Thymus (tissue), 11 donors: ENCODE data around the gene BST1. TPM values are rescaled to one million over a fixed set of nuclear protein-coding genes. Genes with fewer than 3 reads are reported as not detected.
A peak's percentile ranks its signal among the peaks of the same experiment; 100 is the strongest.

Source experiments
- DNase-seq, 9 donors: peaks; one replicate each; pipeline ENCODE4 v3.0.0-alpha.2; 2013; ENCODE audit warnings: low spot score in 9 of 9, low read depth in 6 of 9, missing footprints in 1 of 9
- H3K27ac ChIP-seq, 2 donors: one replicate each; pipeline ENCODE4 v1.5.1; 2013; ENCODE audit warnings: control low read depth in 1 of 2, low read depth in 1 of 2, low read length in 1 of 2, mild to moderate bottlenecking in 1 of 2, moderate library complexity in 1 of 2
- H3K27me3 ChIP-seq, 2 donors: one replicate each; pipeline ENCODE4 v1.5.1; 2013; ENCODE audit warnings: low read length in 1 of 2; ENCODE audit not compliant: control insufficient read depth in 2 of 2, insufficient read depth in 1 of 2
- H3K36me3 ChIP-seq, 2 donors: one replicate each; pipeline ENCODE4 v1.5.1; 2013; ENCODE audit warnings: low read length in 1 of 2, mild to moderate bottlenecking in 1 of 2, moderate library complexity in 1 of 2; ENCODE audit not compliant: control insufficient read depth in 2 of 2, insufficient read depth in 2 of 2
- H3K4me1 ChIP-seq, 2 donors: one replicate each; pipeline ENCODE4 v1.5.1; 2013; ENCODE audit warnings: low read length in 2 of 2; ENCODE audit not compliant: control insufficient read depth in 2 of 2, insufficient read depth in 2 of 2
- H3K4me3 ChIP-seq, 2 donors: one replicate each; pipeline ENCODE4 v1.5.1; 2013; ENCODE audit warnings: low read length in 2 of 2, control low read depth in 1 of 2, mild to moderate bottlenecking in 1 of 2
- H3K9me3 ChIP-seq, 2 donors: one replicate each; pipeline ENCODE4 v1.5.1; 2013; ENCODE audit warnings: low read length in 1 of 2, mild to moderate bottlenecking in 1 of 2; ENCODE audit not compliant: control insufficient read depth in 2 of 2, insufficient read depth in 1 of 2
- WGBS: extraction: QIAGEN DNeasy Blood & Tissue Kit; methylation state at CpG from one replicate; pipeline ENCODE4 v1.1.7; 2013; 5-methylcytosine and 5-hydroxymethylcytosine counted together
- polyA plus RNA-seq: library from polyadenylated mRNA; stranded (reverse); fragments of 200-250 nt; gene quantifications from one replicate; pipeline ENCODE4 v1.2.3, GENCODE V29; 2013
- total RNA-seq: library from RNA; stranded (reverse); fragments of 120-200 nt; gene quantifications from one replicate; pipeline ENCODE4 v1.2.4, GENCODE V29; 2013
- donor health status: healthy.

The BST1 gene
- total and polyA plus RNA-seq, 2 donors: 2.9 to 4.1 TPM

- Histone ChIP-seq H3K9me3 (peaks cover 1 to 10% of the 10 kb centered on the region in 2 donors), H3K4me3 (no peak overlapping the region), H3K4me1 (no peaks in the 10 kb centered on the region), H3K27ac (no peak overlapping the region), H3K27me3 (no peaks in the 10 kb centered on the region), H3K36me3 (peaks cover 0 to 3% of the 10 kb centered on the region in 2 donors)
- 100% methylated on average over 1 of the region's 1 CpG for WGBS
- no peak for DNase-seq
Measured at GRCh38 chr4:15746110-15746509, 43.2 kb downstream of the BST1 start.

- no peak for DNase-seq
- Histone ChIP-seq H3K27me3 (no peaks in the 10 kb centered on the region), H3K4me1 (peaks cover 8 to 10% of the 10 kb centered on the region in 2 donors), H3K9me3 (no peaks in the 10 kb centered on the region), H3K27ac (no peak overlapping the region), H3K4me3 (no peak overlapping the region), H3K36me3 (peaks cover 0 to 3% of the 10 kb centered on the region in 2 donors)
- WGBS: 91% methylated on average over 6 of the region's 6 CpGs
Measured at GRCh38 chr4:15749001-15749400, 46.1 kb downstream of the BST1 start.

- over 99% methylated on average over 2 of the region's 2 CpGs for WGBS
- Histone ChIP-seq H3K9me3 (no peaks in the 10 kb centered on the region), H3K27me3 (no peaks in the 10 kb centered on the region), H3K4me1 (peaks cover 18 to 23% of the 10 kb centered on the region in 2 donors), H3K27ac (no peak overlapping the region), H3K4me3 (no peak overlapping the region), H3K36me3 (peaks cover 0 to 3% of the 10 kb centered on the region in 2 donors)
- DNase-seq: no peak
Measured at GRCh38 chr4:15751153-15751552, 48.3 kb downstream of the BST1 start.

- Histone ChIP-seq H3K4me3 (no peak overlapping the region), H3K9me3 (no peaks in the 10 kb centered on the region), H3K27ac (peak overlapping the region in 1 of 2 donors; percentile 95), H3K27me3 (no peaks in the 10 kb centered on the region), H3K4me1 (peaks cover 23 to 37% of the 10 kb centered on the region in 2 donors), H3K36me3 (peaks cover 0 to 3% of the 10 kb centered on the region in 2 donors)
- no peak for DNase-seq
- 98% methylated on average over 6 of the region's 6 CpGs for WGBS
Measured at GRCh38 chr4:15753081-15753480, 50.2 kb downstream of the BST1 start.

GRCh38 chr4:15753786-15754185 is 50.9 kb downstream of the BST1 start:
- Histone ChIP-seq H3K4me1 (peaks cover 23 to 37% of the 10 kb centered on the region in 2 donors), H3K36me3 (peaks cover 0 to 1% of the 10 kb centered on the region in 2 donors), H3K4me3 (peak overlapping the region; percentile 0 to 9), H3K9me3 (no peaks in the 10 kb centered on the region), H3K27me3 (no peaks in the 10 kb centered on the region), H3K27ac (peak overlapping the region; percentile 86 to 95)
- no peak for DNase-seq
- 40% methylated on average over 4 of the region's 4 CpGs for WGBS

- Histone ChIP-seq H3K27ac (peak overlapping the region; percentile 86 to 95), H3K4me3 (peak overlapping the region; percentile 0 to 9), H3K36me3 (no peaks in the 10 kb centered on the region), H3K27me3 (no peaks in the 10 kb centered on the region), H3K9me3 (no peaks in the 10 kb centered on the region), H3K4me1 (peaks cover 23 to 37% of the 10 kb centered on the region in 2 donors)
- DNase-seq: peak in 8 of 9 donors; percentile 42 to 90 (median 74)
- WGBS: 2% methylated on average over 4 of the region's 4 CpGs
Measured at GRCh38 chr4:15754323-15754722, 51.5 kb downstream of the BST1 start.

- Histone ChIP-seq H3K27ac (peak overlapping the region; percentile 93 to 95), H3K4me3 (peak overlapping the region; percentile 44 to 66)
Measured at GRCh38 chr4:15755321-15756155, 52.7 kb downstream of the BST1 start.

GRCh38 chr4:15756361-15756861 is 53.5 kb downstream of the BST1 start:
- no peaks in the 10 kb centered on the region for H3K27me3 ChIP-seq
- H3K4me1 ChIP-seq: peaks cover 23 to 43% of the 10 kb centered on the region in 2 donors
- no peaks in the 10 kb centered on the region for H3K9me3 ChIP-seq
- H3K27ac ChIP-seq: peak overlapping the region; percentile 93 to 95
- H3K36me3 ChIP-seq: no peaks in the 10 kb centered on the region
- H3K4me3 ChIP-seq: peak overlapping the region; percentile 44 to 66
- 4% methylated on average over 6 of the region's 6 CpGs for WGBS
- peak; percentile 68 to 95 (median 83) for DNase-seq

More at GRCh38 chr4:15755321-15756155, 52.7 kb downstream of the BST1 start:
- peaks cover 23 to 37% of the 10 kb centered on the region in 2 donors for H3K4me1 ChIP-seq
- H3K36me3 ChIP-seq: no peaks in the 10 kb centered on the region
- no peaks in the 10 kb centered on the region for H3K9me3 ChIP-seq
- H3K27me3 ChIP-seq: no peaks in the 10 kb centered on the region
- WGBS: 88% methylated on average over 4 of the region's 4 CpGs
- peak in 4 of 9 donors; percentile 35 to 73 (median 48) for DNase-seq

- Histone ChIP-seq H3K27me3 (no peaks in the 10 kb centered on the region), H3K27ac (peak overlapping the region; percentile 91 to 95), H3K4me3 (peak overlapping the region; percentile 44 to 66), H3K9me3 (no peaks in the 10 kb centered on the region), H3K4me1 (peaks cover 23 to 43% of the 10 kb centered on the region in 2 donors), H3K36me3 (no peaks in the 10 kb centered on the region)
- 34% methylated on average over 4 of the region's 4 CpGs for WGBS
- peak in 3 of 9 donors; percentile 50 to 83 (median 58) for DNase-seq
Measured at GRCh38 chr4:15757054-15757453, 54.2 kb downstream of the BST1 start.
